ENCODE data around the gene NEDD8. TPM values are rescaled to one million over a fixed set of nuclear protein-coding genes. Genes with fewer than 3 reads are reported as not detected.
A peak's percentile ranks its signal among the peaks of the same experiment; 100 is the strongest.

The NEDD8 gene
- polyA plus RNA-seq, 1 donor from 2014 or later: 431 TPM

DNA sequence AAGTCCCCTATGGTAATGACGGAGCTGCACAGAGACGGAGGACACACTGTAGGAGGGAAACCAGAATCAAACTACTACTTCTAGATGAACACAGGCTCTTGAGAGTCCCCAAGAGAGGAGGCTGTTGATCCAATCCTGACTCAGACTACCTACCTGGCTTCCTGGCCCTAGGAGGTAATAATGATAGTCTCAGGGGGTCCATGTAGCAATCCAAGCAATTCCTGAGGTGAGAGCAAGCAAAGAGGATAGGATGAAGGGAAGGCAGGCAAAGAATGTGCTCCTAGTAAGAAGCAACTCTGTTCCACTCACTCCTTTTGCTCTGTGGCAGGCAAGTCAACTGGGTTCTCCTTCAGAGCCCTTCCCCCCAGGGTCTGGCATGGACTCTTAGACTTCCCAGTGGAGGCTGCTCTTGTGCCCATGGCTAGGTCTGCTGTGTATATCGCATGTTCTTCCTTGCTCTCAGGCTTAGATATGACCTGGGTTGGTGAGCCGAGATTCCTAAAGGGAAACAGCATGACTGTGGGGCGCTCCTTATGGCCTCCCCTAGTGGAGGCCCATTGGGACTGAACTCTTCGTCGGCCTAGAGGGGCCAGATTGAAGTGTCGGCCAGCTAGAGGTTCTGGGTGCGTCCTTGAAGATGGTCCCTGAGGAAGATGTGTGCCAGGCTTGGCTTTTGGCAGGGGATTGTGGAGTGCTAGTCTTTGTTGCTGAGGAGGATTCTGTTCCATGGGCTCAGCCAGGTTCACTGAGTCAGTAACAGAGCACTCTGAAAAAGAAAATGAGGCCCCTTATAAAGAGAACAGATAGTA, 8.1 kb upstream of the NEDD8 start:
- peak overlapping the region; percentile 79 for H3K4me3 ChIP-seq (ENCODE audit: low read length)
- no peak overlapping the region for H3K27ac ChIP-seq (ENCODE audit: low read length)
- peak overlapping the region; percentile 41 for H3K4me2 ChIP-seq (ENCODE audit: low read length)
- no peaks in the 10 kb centered on the region for H3K27me3 ChIP-seq (ENCODE audit: insufficient read depth, low read depth, low read length)
- H3K9me2 ChIP-seq (ENCODE audit: insufficient read depth, low read length): no peaks in the 10 kb centered on the region
- no peaks in the 10 kb centered on the region for H3K9me3 ChIP-seq (ENCODE audit: low read length)
- H3K9ac ChIP-seq (ENCODE audit: low read length): no peak overlapping the region
- peaks cover 5% of the 10 kb centered on the region for H3F3A ChIP-seq (ENCODE audit: insufficient read depth, low read length, poor library complexity, severe bottlenecking)
- H3K36me3 ChIP-seq (ENCODE audit: insufficient read depth, low read length): peaks cover 16% of the 10 kb centered on the region
- no peak for TF ChIP-seq EZH2 (IDR thresholded peaks at IDR 0.05; ENCODE audit: borderline replicate concordance, insufficient read depth, low read length, poor library complexity, severe bottlenecking)
- TF ChIP-seq RAD21 (conservative IDR thresholded peaks at IDR 0.05): no peak
- TF ChIP-seq REST (IDR thresholded peaks at IDR 0.05; ENCODE audit: borderline replicate concordance): no peak
- no peak for TF ChIP-seq TAF1 (IDR thresholded peaks at IDR 0.05; ENCODE audit: low read depth)
- TF ChIP-seq SMC3 (conservative IDR thresholded peaks at IDR 0.05; ENCODE audit: poor library complexity): no peak
- no peak for TF ChIP-seq POLR2AphosphoS5 (IDR thresholded peaks at IDR 0.05)
- no peak for TF ChIP-seq CTCF (IDR thresholded peaks at IDR 0.05; ENCODE audit: poor library complexity, severe bottlenecking)
- no peak for TF ChIP-seq MXI1 (conservative IDR thresholded peaks at IDR 0.05; ENCODE audit: poor library complexity, severe bottlenecking)
- TF ChIP-seq EP300 (conservative IDR thresholded peaks at IDR 0.05; ENCODE audit: poor library complexity, severe bottlenecking): no peak
- peaks cover 21% of the 10 kb centered on the region for H3K79me2 ChIP-seq (replicated peaks; ENCODE audit: insufficient read depth, low read length)
- no peak overlapping the region for H2AFZ ChIP-seq (ENCODE audit: low read depth, low read length)
- H4K20me1 ChIP-seq (ENCODE audit: insufficient read depth): peaks cover 5% of the 10 kb centered on the region

- Histone ChIP-seq H3K9me3 (ENCODE audit: low read length) (no peaks in the 10 kb centered on the region), H3K4me2 (ENCODE audit: low read length) (no peak overlapping the region), H4K20me1 (ENCODE audit: insufficient read depth) (peaks cover 5% of the 10 kb centered on the region), H2AFZ (ENCODE audit: low read depth, low read length) (no peak overlapping the region), H3K36me3 (ENCODE audit: insufficient read depth, low read length) (peaks cover 16% of the 10 kb centered on the region), H3K9ac (ENCODE audit: low read length) (no peak overlapping the region), H3F3A (ENCODE audit: insufficient read depth, low read length, poor library complexity, severe bottlenecking) (peaks cover 3% of the 10 kb centered on the region), H3K27ac (ENCODE audit: low read length) (no peak overlapping the region), H3K4me3 (ENCODE audit: low read length) (peak overlapping the region; percentile 79), H3K27me3 (ENCODE audit: insufficient read depth, low read depth, low read length) (no peaks in the 10 kb centered on the region), H3K79me2 (replicated peaks; ENCODE audit: insufficient read depth, low read length) (peaks cover 25% of the 10 kb centered on the region), H3K9me2 (ENCODE audit: insufficient read depth, low read length) (no peaks in the 10 kb centered on the region)
- TF ChIP-seq TAF1 (IDR thresholded peaks at IDR 0.05; ENCODE audit: low read depth): no peak
- no peak for TF ChIP-seq EZH2 (IDR thresholded peaks at IDR 0.05; ENCODE audit: borderline replicate concordance, insufficient read depth, low read length, poor library complexity, severe bottlenecking)
- no peak for TF ChIP-seq SMC3 (conservative IDR thresholded peaks at IDR 0.05; ENCODE audit: poor library complexity)
- no peak for TF ChIP-seq RAD21 (conservative IDR thresholded peaks at IDR 0.05)
- no peak for TF ChIP-seq POLR2AphosphoS5 (IDR thresholded peaks at IDR 0.05)
- TF ChIP-seq REST (IDR thresholded peaks at IDR 0.05; ENCODE audit: borderline replicate concordance): no peak
- TF ChIP-seq MXI1 (conservative IDR thresholded peaks at IDR 0.05; ENCODE audit: poor library complexity, severe bottlenecking): no peak
- no peak for TF ChIP-seq CTCF (IDR thresholded peaks at IDR 0.05; ENCODE audit: poor library complexity, severe bottlenecking)
- no peak for TF ChIP-seq EP300 (conservative IDR thresholded peaks at IDR 0.05; ENCODE audit: poor library complexity, severe bottlenecking)
These were observed 6.4 kb upstream of the NEDD8 start for GRCh38 chr14:24238527-24239037.
